ENCODE data around the gene AGMAT. TPM values are rescaled to one million over a fixed set of nuclear protein-coding genes. Genes with fewer than 3 reads are reported as not detected.
"Not testable (repeated sequence)": the region's sequence is repeated elsewhere in the genome, so short reads cannot be mapped to it uniquely, and the experiment has no call there.

Gene AGMAT
- total RNA-seq, 4 donors from 2014 or later = not detected

GRCh38 chr1:15610167-15610566 is 25.3 kb upstream of the AGMAT start:
- no peak for ATAC-seq
- Histone ChIP-seq H3K27me3 (no peaks in the 10 kb centered on the region), H3K4me3 (no peak overlapping the region), H3K9me3 (no peaks in the 10 kb centered on the region), H3K36me3 (no peaks in the 10 kb centered on the region), H3K27ac (no peak overlapping the region), H3K4me1 (no peaks in the 10 kb centered on the region)
- TF ChIP-seq POLR2A (IDR thresholded peaks at IDR 0.05) (no peak), POLR2AphosphoS5 (IDR thresholded peaks at IDR 0.05) (no peak), CTCF (IDR thresholded peaks at IDR 0.05) (no peak), EP300 (IDR thresholded peaks at IDR 0.05) (no peak)
- 63 to 65% methylated on average over 4 of the region's 4 CpGs for WGBS, 2 donors (ENCODE audit: low coverage in 1 of 2)

- Histone ChIP-seq H3K4me3 (no peak overlapping the region), H3K4me1 (no peaks in the 10 kb centered on the region), H3K36me3 (no peaks in the 10 kb centered on the region), H3K27me3 (no peaks in the 10 kb centered on the region), H3K9me3 (no peaks in the 10 kb centered on the region), H3K27ac (no peak overlapping the region)
- no peak for ATAC-seq
- TF ChIP-seq CTCF (IDR thresholded peaks at IDR 0.05) (no peak), POLR2A (IDR thresholded peaks at IDR 0.05) (no peak), POLR2AphosphoS5 (IDR thresholded peaks at IDR 0.05) (no peak), EP300 (IDR thresholded peaks at IDR 0.05) (no peak)
- 34 to 83% methylated on average over 2 to 7 of the region's 7 CpGs for WGBS, 2 donors (ENCODE audit: low coverage in 1 of 2)
Measured at GRCh38 chr1:15609631-15610030, 24.8 kb upstream of the AGMAT start.

- Histone ChIP-seq H3K4me1 (peaks cover 0 to 27% (median 5%) of the 10 kb centered on the region in 3 donors), H3K4me3 (no peak overlapping the region), H3K27me3 (no peaks in the 10 kb centered on the region), H3K27ac (no peak overlapping the region), H3K36me3 (no peaks in the 10 kb centered on the region), H3K9me3 (no peaks in the 10 kb centered on the region)
- TF ChIP-seq POLR2A (IDR thresholded peaks at IDR 0.05) = no peak
- no peak for TF ChIP-seq EP300 (IDR thresholded peaks at IDR 0.05)
- no peak for TF ChIP-seq POLR2AphosphoS5 (IDR thresholded peaks at IDR 0.05)
- TF ChIP-seq CTCF (IDR thresholded peaks at IDR 0.05) = no peak
- no peak for ATAC-seq
- WGBS, 2 donors (ENCODE audit: low coverage in 1 of 2) = 83 to 84% methylated on average over 5 to 11 of the region's 11 CpGs
Measured at GRCh38 chr1:15605398-15606383, 20.8 kb upstream of the AGMAT start.

- not testable (repeated sequence) for ATAC-seq, H3K9me3 ChIP-seq, H3K36me3 ChIP-seq, H3K4me3 ChIP-seq, H3K27me3 ChIP-seq
- no CpG with 5 or more reads among the region's 21 CpGs for WGBS, 2 donors (ENCODE audit: low coverage in 1 of 2)
- H3K4me1 ChIP-seq = peaks cover 0 to 27% (median 5%) of the 10 kb centered on the region in 3 donors
- peak overlapping the region in 1 of 4 donors; percentile 89 for H3K27ac ChIP-seq
Measured at GRCh38 chr1:15604400-15604799, 19.5 kb upstream of the AGMAT start.

GRCh38 chr1:15603966-15604282 is 19.1 kb upstream of the AGMAT start:
- WGBS, 2 donors (ENCODE audit: low coverage in 1 of 2) = 64% methylated on average over 12 of the region's 13 CpGs; no CpG with 5 or more reads in 1 of the 2 donors
- H3K27me3 ChIP-seq, ATAC-seq, H3K36me3 ChIP-seq, H3K9me3 ChIP-seq: not testable (repeated sequence)
- peaks cover 0 to 27% (median 5%) of the 10 kb centered on the region in 3 donors for H3K4me1 ChIP-seq
- H3K27ac ChIP-seq = peak overlapping the region; percentile 27 to 89 (median 82)
- peak overlapping the region; percentile 53 to 82 for H3K4me3 ChIP-seq
